Osteocyte (in vitro differentiated cells): ENCODE measurements around the gene IFNL4. TPM values are rescaled to one million over a fixed set of nuclear protein-coding genes. Genes with fewer than 3 reads are reported as not detected.

Experiments used
- DNase-seq: peaks from one replicate; pipeline ENCODE4 v3.0.0; 2021; ENCODE audit warnings: mixed read lengths; ENCODE audit not compliant: unreplicated experiment; ENCODE audit errors: extremely low spot score
- H3K27ac Mint-ChIP-seq: one replicate; pipeline ENCODE4 v1.8.0; 2021; ENCODE audit warnings: mild to moderate bottlenecking, mixed read lengths; ENCODE audit not compliant: unreplicated experiment
- H3K27me3 Mint-ChIP-seq: one replicate; pipeline ENCODE4 v1.8.0; 2021; ENCODE audit warnings: mixed read lengths; ENCODE audit not compliant: unreplicated experiment
- H3K36me3 Mint-ChIP-seq: one replicate; pipeline ENCODE4 v1.8.0; 2021; ENCODE audit warnings: mixed read lengths; ENCODE audit not compliant: unreplicated experiment
- H3K4me1 Mint-ChIP-seq: one replicate; pipeline ENCODE4 v1.8.0; 2021; ENCODE audit warnings: mixed read lengths; ENCODE audit not compliant: unreplicated experiment
- H3K4me3 Mint-ChIP-seq: one replicate; pipeline ENCODE4 v1.8.0; 2021; ENCODE audit warnings: mild to moderate bottlenecking, moderate library complexity, mixed read lengths; ENCODE audit not compliant: unreplicated experiment
- H3K9me3 Mint-ChIP-seq: one replicate; pipeline ENCODE4 v1.8.0; 2021; ENCODE audit warnings: mixed read lengths; ENCODE audit not compliant: unreplicated experiment
- total RNA-seq: library from RNA; stranded (reverse); gene quantifications from 2 replicates; pipeline ENCODE4 v1.2.1, GENCODE V29; 2021
- TF ChIP-seq, protein P1 (sequence below): fragments of 200-600 bp; sonication (generic); IDR thresholded peaks from 2 replicates; pipeline ENCODE4 v1.5.0; 2021; ENCODE audit warnings: antibody characterized with exemption, mild to moderate bottlenecking, moderate library complexity

IFNL4 gene
- total RNA-seq, 1 donor from 2014 or later, result not detected

- H3K27me3 Mint-ChIP-seq, result peaks cover 65% of the 10 kb centered on the region
- H3K4me3 Mint-ChIP-seq, result no peak overlapping the region
- H3K4me1 Mint-ChIP-seq, result no peaks in the 10 kb centered on the region
- TF ChIP-seq, protein P1, sequence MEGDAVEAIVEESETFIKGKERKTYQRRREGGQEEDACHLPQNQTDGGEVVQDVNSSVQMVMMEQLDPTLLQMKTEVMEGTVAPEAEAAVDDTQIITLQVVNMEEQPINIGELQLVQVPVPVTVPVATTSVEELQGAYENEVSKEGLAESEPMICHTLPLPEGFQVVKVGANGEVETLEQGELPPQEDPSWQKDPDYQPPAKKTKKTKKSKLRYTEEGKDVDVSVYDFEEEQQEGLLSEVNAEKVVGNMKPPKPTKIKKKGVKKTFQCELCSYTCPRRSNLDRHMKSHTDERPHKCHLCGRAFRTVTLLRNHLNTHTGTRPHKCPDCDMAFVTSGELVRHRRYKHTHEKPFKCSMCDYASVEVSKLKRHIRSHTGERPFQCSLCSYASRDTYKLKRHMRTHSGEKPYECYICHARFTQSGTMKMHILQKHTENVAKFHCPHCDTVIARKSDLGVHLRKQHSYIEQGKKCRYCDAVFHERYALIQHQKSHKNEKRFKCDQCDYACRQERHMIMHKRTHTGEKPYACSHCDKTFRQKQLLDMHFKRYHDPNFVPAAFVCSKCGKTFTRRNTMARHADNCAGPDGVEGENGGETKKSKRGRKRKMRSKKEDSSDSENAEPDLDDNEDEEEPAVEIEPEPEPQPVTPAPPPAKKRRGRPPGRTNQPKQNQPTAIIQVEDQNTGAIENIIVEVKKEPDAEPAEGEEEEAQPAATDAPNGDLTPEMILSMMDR, result no peak
- H3K9me3 Mint-ChIP-seq, result no peaks in the 10 kb centered on the region
- H3K27ac Mint-ChIP-seq, result no peak overlapping the region
- no peaks in the 10 kb centered on the region for H3K36me3 Mint-ChIP-seq
- no peak for DNase-seq
These were observed 4.9 kb upstream of the IFNL4 start for GRCh38 chr19:39253374-39254149.

- no peak for DNase-seq
- Mint-ChIP-seq H3K27ac (no peak overlapping the region), H3K9me3 (no peaks in the 10 kb centered on the region), H3K36me3 (no peaks in the 10 kb centered on the region), H3K4me3 (no peak overlapping the region), H3K4me1 (peaks cover under 1% of the 10 kb centered on the region), H3K27me3 (peaks cover 62% of the 10 kb centered on the region)
- TF ChIP-seq, protein P1, result no peak
These were observed 3.8 kb upstream of the IFNL4 start for GRCh38 chr19:39252458-39252857.

DNA sequence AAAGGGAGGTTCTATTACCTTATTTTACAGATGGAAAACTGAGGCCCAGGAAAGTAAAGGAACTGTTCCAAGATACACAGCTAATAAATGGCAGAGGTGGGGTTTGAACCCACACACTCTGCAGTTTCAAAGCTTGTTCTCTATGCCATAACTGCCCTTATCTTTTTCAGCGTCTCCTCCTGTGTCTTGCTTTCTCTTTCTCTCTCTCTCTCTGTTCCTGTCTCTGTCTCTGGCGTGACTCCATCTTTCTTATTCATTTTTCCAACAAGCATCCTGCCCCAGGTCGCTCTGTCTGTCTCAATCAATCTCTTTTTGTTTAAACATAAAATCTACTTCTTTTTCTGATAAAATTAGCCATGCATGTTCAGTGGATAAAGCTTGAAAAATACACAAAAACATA is 3.2 kb upstream of the IFNL4 start:
- TF ChIP-seq, protein P1, result no peak
- Mint-ChIP-seq H3K9me3 (no peaks in the 10 kb centered on the region), H3K4me1 (peaks cover 3% of the 10 kb centered on the region), H3K4me3 (no peak overlapping the region), H3K27ac (no peak overlapping the region), H3K27me3 (peaks cover 62% of the 10 kb centered on the region), H3K36me3 (no peaks in the 10 kb centered on the region)
- no peak for DNase-seq

- no peaks in the 10 kb centered on the region for H3K9me3 Mint-ChIP-seq
- no peak overlapping the region for H3K27ac Mint-ChIP-seq
- DNase-seq, result no peak
- TF ChIP-seq, protein P1, result no peak
- H3K4me1 Mint-ChIP-seq, result peaks cover 3% of the 10 kb centered on the region
- H3K36me3 Mint-ChIP-seq, result no peaks in the 10 kb centered on the region
- H3K4me3 Mint-ChIP-seq, result no peak overlapping the region
- H3K27me3 Mint-ChIP-seq, result peaks cover 58% of the 10 kb centered on the region
These were observed 2.4 kb upstream of the IFNL4 start for GRCh38 chr19:39251081-39251480.

- H3K27me3 Mint-ChIP-seq, result peaks cover 47% of the 10 kb centered on the region
- no peak overlapping the region for H3K27ac Mint-ChIP-seq
- no peak overlapping the region for H3K4me3 Mint-ChIP-seq
- no peaks in the 10 kb centered on the region for H3K36me3 Mint-ChIP-seq
- H3K9me3 Mint-ChIP-seq, result no peaks in the 10 kb centered on the region
- TF ChIP-seq, protein P1, result no peak
- H3K4me1 Mint-ChIP-seq, result peaks cover 3% of the 10 kb centered on the region
- DNase-seq, result no peak
These were observed 673 bp downstream of the IFNL4 start for GRCh38 chr19:39247701-39248664.
